Measurements from ENCODE around the gene KNOP1.

The KNOP1 gene

GRCh38 chr16:19706846-19707245 lies 11.2 kb downstream of the KNOP1 start:
- Mint-ChIP-seq H3K27ac (no peak overlapping the region), H3K4me1 (ENCODE audit: low read depth) (no peaks in the 10 kb centered on the region), H3K36me3 (ENCODE audit: low read depth) (peaks cover 36% of the 10 kb centered on the region), H3K4me3 (no peak overlapping the region), H3K27me3 (ENCODE audit: low read depth) (no peaks in the 10 kb centered on the region), H3K9me3 (no peaks in the 10 kb centered on the region)
- DNase-seq (ENCODE audit: low spot score) = no peak

- Mint-ChIP-seq H3K4me3 (no peak overlapping the region), H3K27ac (no peak overlapping the region), H3K9me3 (no peaks in the 10 kb centered on the region), H3K36me3 (ENCODE audit: low read depth) (peaks cover 41% of the 10 kb centered on the region), H3K27me3 (ENCODE audit: low read depth) (no peaks in the 10 kb centered on the region), H3K4me1 (ENCODE audit: low read depth) (no peaks in the 10 kb centered on the region)
- DNase-seq (ENCODE audit: low spot score) = no peak
Observed at GRCh38 chr16:19705843-19706242, 12.2 kb downstream of the KNOP1 start.

- Mint-ChIP-seq H3K27ac (no peak overlapping the region), H3K4me1 (ENCODE audit: low read depth) (no peaks in the 10 kb centered on the region), H3K27me3 (ENCODE audit: low read depth) (no peaks in the 10 kb centered on the region), H3K4me3 (no peak overlapping the region), H3K36me3 (ENCODE audit: low read depth) (peaks cover 45% of the 10 kb centered on the region), H3K9me3 (no peaks in the 10 kb centered on the region)
- no peak for DNase-seq (ENCODE audit: low spot score)
Observed at GRCh38 chr16:19705146-19705501, 12.9 kb downstream of the KNOP1 start.

- H3K9me3 Mint-ChIP-seq = no peaks in the 10 kb centered on the region
- H3K27ac Mint-ChIP-seq = no peak overlapping the region
- H3K36me3 Mint-ChIP-seq (ENCODE audit: low read depth) = peaks cover 44% of the 10 kb centered on the region
- H3K4me1 Mint-ChIP-seq (ENCODE audit: low read depth) = no peaks in the 10 kb centered on the region
- no peak overlapping the region for H3K4me3 Mint-ChIP-seq
- no peak for DNase-seq (ENCODE audit: low spot score)
- H3K27me3 Mint-ChIP-seq (ENCODE audit: low read depth) = no peaks in the 10 kb centered on the region
Observed at GRCh38 chr16:19704321-19705145, 13.5 kb downstream of the KNOP1 start.

- Mint-ChIP-seq H3K36me3 (ENCODE audit: low read depth) (peaks cover 42% of the 10 kb centered on the region), H3K4me3 (no peak overlapping the region), H3K27me3 (ENCODE audit: low read depth) (no peaks in the 10 kb centered on the region), H3K9me3 (no peaks in the 10 kb centered on the region), H3K4me1 (ENCODE audit: low read depth) (peaks cover 2% of the 10 kb centered on the region), H3K27ac (no peak overlapping the region)
- no peak for DNase-seq (ENCODE audit: low spot score)
Observed at GRCh38 chr16:19703172-19703889, 14.7 kb downstream of the KNOP1 start.

- Mint-ChIP-seq H3K4me1 (ENCODE audit: low read depth) (peaks cover 11% of the 10 kb centered on the region), H3K27me3 (ENCODE audit: low read depth) (no peaks in the 10 kb centered on the region), H3K27ac (no peak overlapping the region), H3K9me3 (no peaks in the 10 kb centered on the region), H3K36me3 (ENCODE audit: low read depth) (peaks cover 50% of the 10 kb centered on the region), H3K4me3 (no peak overlapping the region)
- no peak for DNase-seq (ENCODE audit: low spot score)
Observed at GRCh38 chr16:19701091-19701490, 16.9 kb downstream of the KNOP1 start.

GRCh38 chr16:19700319-19700781 lies 17.7 kb downstream of the KNOP1 start:
- no peak overlapping the region for H3K4me3 Mint-ChIP-seq

GRCh38 chr16:19699472-19699871 lies 18.6 kb downstream of the KNOP1 start:
- no peak overlapping the region for H3K27ac Mint-ChIP-seq
- H3K36me3 Mint-ChIP-seq (ENCODE audit: low read depth) = peaks cover 39% of the 10 kb centered on the region
- H3K27me3 Mint-ChIP-seq (ENCODE audit: low read depth) = no peaks in the 10 kb centered on the region
- no peak overlapping the region for H3K4me3 Mint-ChIP-seq
- H3K4me1 Mint-ChIP-seq (ENCODE audit: low read depth) = peaks cover 12% of the 10 kb centered on the region
- no peaks in the 10 kb centered on the region for H3K9me3 Mint-ChIP-seq
- no peak for DNase-seq (ENCODE audit: low spot score)

More at GRCh38 chr16:19700319-19700781, 17.7 kb downstream of the KNOP1 start:
- Mint-ChIP-seq H3K9me3 (no peaks in the 10 kb centered on the region), H3K27ac (no peak overlapping the region), H3K4me1 (ENCODE audit: low read depth) (peaks cover 12% of the 10 kb centered on the region), H3K36me3 (ENCODE audit: low read depth) (peaks cover 46% of the 10 kb centered on the region), H3K27me3 (ENCODE audit: low read depth) (no peaks in the 10 kb centered on the region)
- no peak for DNase-seq (ENCODE audit: low spot score)

GRCh38 chr16:19698480-19699465 lies 19.3 kb downstream of the KNOP1 start:
- Mint-ChIP-seq H3K9me3 (no peaks in the 10 kb centered on the region), H3K4me1 (ENCODE audit: low read depth) (peaks cover 12% of the 10 kb centered on the region), H3K4me3 (no peak overlapping the region), H3K36me3 (ENCODE audit: low read depth) (peaks cover 37% of the 10 kb centered on the region), H3K27ac (no peak overlapping the region), H3K27me3 (ENCODE audit: low read depth) (no peaks in the 10 kb centered on the region)
- DNase-seq (ENCODE audit: low spot score) = no peak

- H3K4me3 Mint-ChIP-seq = no peak overlapping the region
- H3K4me1 Mint-ChIP-seq (ENCODE audit: low read depth) = peaks cover 12% of the 10 kb centered on the region
- no peaks in the 10 kb centered on the region for H3K9me3 Mint-ChIP-seq
- DNase-seq (ENCODE audit: low spot score) = no peak
- no peaks in the 10 kb centered on the region for H3K27me3 Mint-ChIP-seq (ENCODE audit: low read depth)
- no peak overlapping the region for H3K27ac Mint-ChIP-seq
- H3K36me3 Mint-ChIP-seq (ENCODE audit: low read depth) = peaks cover 32% of the 10 kb centered on the region
Observed at GRCh38 chr16:19697756-19698318, 20.2 kb downstream of the KNOP1 start.

- Mint-ChIP-seq H3K4me3 (no peak overlapping the region), H3K4me1 (ENCODE audit: low read depth) (peaks cover 12% of the 10 kb centered on the region), H3K27ac (no peak overlapping the region), H3K9me3 (no peaks in the 10 kb centered on the region), H3K36me3 (ENCODE audit: low read depth) (peaks cover 28% of the 10 kb centered on the region), H3K27me3 (ENCODE audit: low read depth) (no peaks in the 10 kb centered on the region)
- no peak for DNase-seq (ENCODE audit: low spot score)
Observed at GRCh38 chr16:19696961-19697360, 21.1 kb downstream of the KNOP1 start.

GRCh38 chr16:19696328-19696727 lies 21.7 kb downstream of the KNOP1 start:
- DNase-seq (ENCODE audit: low spot score) = no peak
- Mint-ChIP-seq H3K27ac (no peak overlapping the region), H3K4me3 (peak overlapping the region; percentile 17), H3K9me3 (no peaks in the 10 kb centered on the region), H3K27me3 (ENCODE audit: low read depth) (no peaks in the 10 kb centered on the region), H3K4me1 (ENCODE audit: low read depth) (peaks cover 12% of the 10 kb centered on the region), H3K36me3 (ENCODE audit: low read depth) (peaks cover 29% of the 10 kb centered on the region)

- no peaks in the 10 kb centered on the region for H3K9me3 Mint-ChIP-seq
- no peak overlapping the region for H3K4me3 Mint-ChIP-seq
- no peak overlapping the region for H3K27ac Mint-ChIP-seq
Observed at GRCh38 chr16:19694989-19695388, 23.0 kb downstream of the KNOP1 start.

More at GRCh38 chr16:19694989-19695388, 23.0 kb downstream of the KNOP1 start:
- Mint-ChIP-seq H3K4me1 (ENCODE audit: low read depth) (peaks cover 14% of the 10 kb centered on the region), H3K36me3 (ENCODE audit: low read depth) (peaks cover 23% of the 10 kb centered on the region), H3K27me3 (ENCODE audit: low read depth) (no peaks in the 10 kb centered on the region)
- DNase-seq (ENCODE audit: low spot score) = no peak

Data from T-helper 2 cell treated with Interferon-gamma antibody and Interleukin-4, amounts not matched to agents 5 μg/mL and 100 μg/mL, for 36 hours (primary cell).